NCI-H1092 (cell line): ENCODE data around the gene TTLL12.

Source experiments
- DNase-seq: peaks from one replicate; lab custom pipeline; 2025; lab: John Stamatoyannopoulos, UW

Gene TTLL12

DNA sequence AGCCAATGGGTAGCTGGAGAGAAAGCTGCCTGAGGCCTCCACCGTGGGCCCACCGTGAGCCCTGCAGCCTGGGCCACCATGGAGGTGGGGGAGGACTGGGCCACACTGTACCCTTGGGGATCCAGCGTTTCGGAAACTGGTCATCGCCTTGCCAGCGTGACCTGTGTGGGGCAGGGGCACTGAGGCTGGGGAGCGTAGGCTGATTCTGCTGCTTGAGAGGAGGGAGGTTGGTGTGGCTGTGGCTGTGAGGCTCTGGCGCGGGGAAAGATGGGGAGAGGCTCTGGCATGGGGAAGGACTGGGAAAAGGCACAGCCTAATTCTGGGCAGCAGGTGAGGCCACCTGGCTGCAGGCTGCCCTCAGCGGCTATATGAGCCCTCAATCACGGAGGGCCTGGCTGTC, 12.6 kb upstream of the TTLL12 start:
- no peak for DNase-seq

- no peak for DNase-seq
Observed at GRCh38 chr22:43198936-43199335, 12.0 kb upstream of the TTLL12 start.

DNA sequence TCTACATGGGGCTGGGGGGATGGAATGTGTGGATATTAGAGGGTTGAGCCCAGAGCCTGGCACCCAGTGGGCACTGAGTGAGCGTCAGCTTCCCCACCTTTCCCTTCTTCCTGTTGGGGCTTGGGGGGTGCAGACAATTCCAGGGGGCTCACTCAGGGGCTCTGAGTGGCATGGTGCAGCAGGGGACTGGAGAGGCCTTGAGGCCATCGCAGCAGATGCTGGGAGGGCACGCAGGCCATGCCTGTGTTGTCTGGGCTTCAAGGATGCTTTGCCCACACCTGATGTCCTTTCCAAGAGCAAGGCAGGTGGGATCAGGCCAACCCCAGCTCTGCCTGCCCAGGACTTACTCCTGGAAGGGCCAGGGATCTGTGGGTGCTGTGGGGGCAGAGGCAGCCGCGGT, 11.2 kb upstream of the TTLL12 start:
- DNase-seq, result no peak

GRCh38 chr22:43197271-43197941, 10.5 kb upstream of the TTLL12 start:
- DNase-seq, result no peak

- DNase-seq, result no peak
Observed at GRCh38 chr22:43191831-43192230, 4.9 kb upstream of the TTLL12 start.

- no peak for DNase-seq
Observed at GRCh38 chr22:43188829-43189545, 2.1 kb upstream of the TTLL12 start.

DNA sequence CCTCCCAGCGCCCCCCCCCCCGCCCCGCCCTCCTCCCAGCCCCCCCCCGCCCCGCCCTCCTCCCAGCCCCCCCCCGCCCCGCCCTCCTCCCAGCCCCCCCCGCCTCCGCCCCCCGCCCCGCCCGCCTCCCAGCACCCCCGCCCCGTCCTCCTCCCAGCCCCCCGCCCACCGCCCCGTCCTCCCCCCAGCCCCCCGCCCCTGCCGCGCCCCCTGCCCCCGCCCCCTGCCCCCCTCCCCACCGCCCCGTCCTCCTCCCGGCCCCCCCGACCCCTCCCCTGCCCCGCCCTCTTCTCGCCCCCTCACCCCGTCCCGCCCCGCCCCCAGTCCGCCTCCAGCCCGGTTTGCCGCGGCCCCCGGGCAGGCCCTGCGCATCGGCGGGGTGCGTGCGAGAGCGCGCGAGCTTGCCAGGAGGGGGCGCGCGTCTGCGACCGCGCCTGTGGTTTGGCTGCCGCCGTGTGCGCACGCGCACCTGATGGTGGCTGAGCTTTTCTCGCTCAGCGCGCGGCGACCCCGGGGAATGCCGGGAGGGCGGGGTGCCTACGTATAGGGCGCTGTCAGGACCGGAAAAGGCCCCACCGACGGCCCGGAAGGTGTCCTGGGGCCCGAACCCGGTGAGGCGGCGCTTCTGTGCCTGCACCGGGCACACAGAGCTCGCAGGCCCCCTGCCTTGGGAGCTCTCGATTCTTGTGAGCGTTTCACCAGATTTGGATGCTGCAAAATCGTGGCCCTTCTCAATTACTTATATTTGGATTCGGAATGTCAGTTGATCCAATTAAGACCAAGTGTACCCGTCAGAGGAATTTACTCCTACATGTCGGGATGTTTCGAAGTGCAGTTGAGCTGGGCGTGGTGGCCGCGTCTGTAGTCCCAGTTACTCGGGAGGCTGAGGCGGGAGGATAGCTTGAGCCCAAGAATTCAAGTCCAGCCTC, 501 bp upstream of the TTLL12 start:
- DNase-seq, result peak; percentile 52

DNA sequence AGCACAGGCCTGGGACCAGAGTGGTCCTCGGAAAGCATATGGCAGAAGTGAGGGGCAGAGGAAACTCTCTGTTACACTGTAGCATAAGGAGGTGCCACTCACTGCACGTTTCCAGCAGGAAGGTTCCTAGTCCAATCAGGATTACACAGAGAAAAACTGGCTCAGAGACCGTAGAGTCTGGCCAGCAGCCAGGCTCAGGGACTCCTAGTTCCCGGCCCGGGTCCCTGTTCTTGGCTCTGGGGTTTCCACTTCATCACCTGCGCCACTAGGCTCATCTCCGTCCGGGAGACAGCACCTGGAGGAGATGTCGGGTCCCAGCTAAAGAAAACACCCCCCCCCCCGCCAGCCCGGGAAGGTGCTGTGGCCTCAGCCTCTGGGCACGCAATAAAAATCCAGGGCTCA, 1.1 kb downstream of the TTLL12 start:
- peak; percentile 5 for DNase-seq

DNA sequence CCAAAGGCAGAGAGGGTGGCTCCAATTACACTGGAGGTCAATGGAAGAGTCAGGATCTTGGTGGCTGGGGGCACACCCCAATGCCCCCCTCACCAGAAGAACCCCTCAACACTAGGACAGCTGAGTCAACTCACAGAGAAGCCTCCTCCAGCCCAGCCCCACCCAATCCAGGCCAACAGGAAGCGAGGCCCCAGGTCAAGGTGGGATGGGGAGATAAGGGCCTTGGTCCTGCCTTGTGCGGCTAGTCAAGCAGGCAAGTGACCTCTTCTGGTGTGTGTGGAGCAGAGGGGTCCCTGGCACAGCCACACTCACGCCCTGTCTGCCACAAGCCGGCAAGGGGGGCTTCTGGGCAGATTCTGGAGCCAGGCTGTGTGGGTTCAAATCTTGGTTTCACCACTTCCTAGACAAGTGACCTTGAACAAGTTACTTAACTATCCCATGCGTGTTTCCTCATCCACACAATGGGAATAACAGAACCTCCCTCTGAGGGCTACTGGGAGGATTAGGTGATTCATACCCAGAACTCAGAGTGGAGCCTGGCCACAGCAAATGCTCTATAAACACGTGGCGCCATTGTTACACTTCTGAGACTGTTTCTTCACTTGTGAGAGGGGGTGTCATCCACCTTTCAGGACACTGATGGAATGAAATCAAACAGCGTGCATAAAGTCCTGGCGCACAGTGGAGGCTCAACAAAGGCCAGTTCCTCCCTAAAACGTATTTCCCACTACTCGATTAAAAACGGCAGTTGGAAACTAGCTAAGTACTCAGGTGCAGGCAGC, 3.2 kb downstream of the TTLL12 start:
- no peak for DNase-seq

GRCh38 chr22:43182726-43183125, 4.2 kb downstream of the TTLL12 start:
- no peak for DNase-seq

DNA sequence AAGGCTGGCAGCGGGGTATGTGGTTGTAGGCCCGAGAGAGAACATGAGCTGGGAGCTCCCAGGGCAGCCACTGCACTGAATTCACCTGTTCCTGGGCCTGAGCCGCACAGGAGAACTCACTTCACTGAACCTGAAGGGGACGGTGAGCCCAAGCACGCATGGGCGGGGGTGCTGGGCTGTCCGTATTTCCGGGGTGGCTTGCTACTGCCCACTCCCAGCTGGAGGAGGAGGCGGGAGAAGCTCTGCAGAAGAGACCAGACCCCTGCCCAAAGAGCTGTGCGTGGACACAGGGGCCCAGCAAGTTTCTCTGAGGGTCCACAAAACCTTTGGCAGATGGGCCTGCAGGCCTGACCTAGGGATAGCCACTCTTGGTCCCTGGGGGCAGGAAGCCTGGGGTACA, 4.8 kb downstream of the TTLL12 start:
- no peak for DNase-seq

- no peak for DNase-seq
Observed at GRCh38 chr22:43181321-43182076, 5.4 kb downstream of the TTLL12 start.

DNA sequence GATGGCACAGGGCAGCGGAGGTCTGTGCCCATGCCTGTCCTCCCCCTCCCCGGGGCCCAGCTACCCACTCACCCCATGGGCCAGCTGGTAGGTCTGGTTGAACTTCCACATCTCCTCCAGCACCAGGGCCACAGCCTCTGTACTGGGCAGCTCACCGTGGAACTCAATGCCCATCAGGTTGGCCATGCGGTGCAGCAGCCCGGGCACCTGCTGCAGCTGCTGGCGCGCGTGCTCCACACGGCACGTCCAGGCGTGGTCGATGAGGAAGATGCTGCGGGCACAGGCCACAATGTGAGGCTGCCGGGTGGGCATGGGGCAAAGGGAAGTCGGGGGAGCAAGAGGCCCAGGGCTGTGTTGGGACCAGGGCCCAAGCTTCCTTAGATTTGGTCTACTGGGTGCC, 6.3 kb downstream of the TTLL12 start:
- no peak for DNase-seq

DNA sequence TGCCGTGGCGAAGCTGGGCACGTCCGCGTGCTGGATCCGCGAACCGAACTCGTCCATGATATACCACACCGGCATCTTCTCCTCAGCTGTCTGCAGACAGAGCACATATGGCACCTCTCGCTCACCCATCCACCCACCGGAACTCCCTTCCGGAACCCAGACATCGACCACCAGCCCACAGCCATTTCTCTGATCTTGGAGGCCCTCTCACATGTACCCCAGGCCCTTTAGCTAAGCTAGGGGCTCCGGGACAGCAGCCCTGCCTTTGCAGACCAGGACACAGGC, 7.1 kb downstream of the TTLL12 start:
- DNase-seq, result no peak

GRCh38 chr22:43179146-43179910, 7.6 kb downstream of the TTLL12 start:
- DNase-seq, result no peak

GRCh38 chr22:43177479-43177878, 9.5 kb downstream of the TTLL12 start:
- DNase-seq, result no peak

DNA sequence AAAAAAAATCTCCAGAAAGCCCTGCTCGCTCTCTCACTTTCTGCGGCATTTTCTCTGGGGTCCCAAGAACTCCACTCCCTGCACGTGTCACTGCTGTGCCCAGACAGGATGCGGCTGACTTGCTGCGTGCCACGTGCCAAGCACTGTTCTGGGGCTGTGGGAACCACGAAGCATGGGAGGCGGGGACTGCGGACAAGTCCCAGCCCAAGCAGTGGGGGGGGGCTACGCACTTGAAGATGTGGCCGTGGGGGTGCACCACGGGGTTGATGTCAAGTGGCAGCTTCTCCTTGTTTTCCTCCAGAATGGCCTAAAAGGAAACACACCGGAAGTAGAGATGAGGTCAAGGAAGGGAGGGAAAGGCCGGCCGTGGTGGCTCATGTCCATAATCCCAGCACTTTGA, 10.8 kb downstream of the TTLL12 start:
- DNase-seq, result no peak

GRCh38 chr22:43174941-43175531, 11.9 kb downstream of the TTLL12 start:
- no peak for DNase-seq

DNA sequence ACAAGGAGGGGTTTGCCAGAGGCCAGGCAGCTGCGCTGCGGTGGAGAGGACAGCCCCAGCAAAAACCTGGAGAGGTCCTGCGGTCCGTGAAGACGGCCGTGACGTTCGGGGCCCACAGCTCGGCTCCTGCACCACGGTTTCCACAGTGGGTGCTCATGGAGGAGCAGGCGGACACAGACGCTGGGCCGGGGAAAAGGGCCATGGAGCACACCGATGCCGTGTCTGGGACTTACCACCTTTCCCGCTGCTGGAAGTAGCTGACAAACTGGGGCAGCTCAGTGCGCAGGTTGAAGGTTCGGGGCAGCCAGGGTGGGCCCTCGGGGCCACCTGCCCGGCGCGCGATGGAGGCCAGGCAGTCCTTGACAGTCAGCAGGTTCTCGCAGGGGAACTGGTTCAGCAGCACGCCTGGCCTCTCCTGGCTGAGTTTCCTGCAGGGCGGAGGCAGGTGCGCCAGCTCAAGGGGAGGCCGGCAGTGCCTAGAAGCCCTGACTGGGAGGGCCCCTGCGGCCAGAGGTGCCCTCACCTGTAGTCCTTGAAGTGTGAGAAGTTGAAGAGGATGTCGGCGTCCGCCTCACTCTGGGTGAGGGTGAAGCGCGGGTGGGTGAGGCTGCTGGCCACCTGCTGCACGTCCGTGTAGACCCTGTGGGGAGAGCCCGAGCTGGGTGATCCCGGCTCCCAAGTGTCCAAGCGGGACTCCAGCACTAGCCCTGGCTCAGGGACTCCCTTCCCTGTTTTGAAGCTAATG, 12.8 kb downstream of the TTLL12 start:
- DNase-seq, result no peak

GRCh38 chr22:43173566-43173965, 13.4 kb downstream of the TTLL12 start:
- no peak for DNase-seq
